HCT116 (cell line): ENCODE results near the gene NPW. TPM values are rescaled to one million over a fixed set of nuclear protein-coding genes. Genes with fewer than 3 reads are reported as not detected.

Experiments
- ATAC-seq: fragments of 200-7000 bp; cut with Tn5 transposase; 2 replicates; pipeline ENCODE4 v1.9.1; 2020; ENCODE audit warnings: mild to moderate bottlenecking, moderate library complexity
- BruUV-seq: library from RNA; stranded (reverse); fragments of 400-500 nt; replicated peaks from 2 replicates; lab custom pipeline; 2021; lab: Mats Ljungman, UMichigan
- CTCF ChIA-PET: fragments of 300-600 bp; sonication (Branson Sonifier 250); formaldehyde crosslinking; loops from one replicate; lab custom pipeline; 2021; ENCODE audit warnings: antibody characterized with exemption; lab: Charles Lee
- POLR2A ChIA-PET: fragments of 300-600, 350-600 bp; sonication (Branson Sonifier 250); formaldehyde crosslinking; loops from one replicate; lab custom pipeline; 2021; ENCODE audit warnings: antibody characterized with exemption; lab: Charles Lee
- RAD21 ChIA-PET, 2 experiments: fragments of 300-600 bp; sonication (Branson Sonifier 250); formaldehyde crosslinking; loops; one replicate each; lab custom pipeline; 2023; ENCODE audit warnings: low total read pairs in 2 of 2; ENCODE audit not compliant: uncharacterized antibody in 2 of 2, unreplicated experiment in 2 of 2, low non-redundant PET in 1 of 2; lab: Charles Lee
- DNase-seq: peaks from one replicate; pipeline ENCODE4 v3.0.0-alpha.2; 2010; ENCODE audit warnings: low read depth, low spot score
- H2AFZ ChIP-seq: fragments of 200-600 bp; shearing (Covaris generic), sonication (generic); 2 replicates; pipeline ENCODE4 v1.6.1; 2017; ENCODE audit warnings: low read depth, mixed run types, mixed read lengths, antibody characterized with exemption, low read length; ENCODE audit not compliant: poor library complexity, severe bottlenecking
- H3K27ac ChIP-seq: 2 replicates; pipeline ENCODE4 v1.5.1; 2012; ENCODE audit warnings: low read depth, low read length
- H3K27me3 ChIP-seq: fragments of 200-600 bp; sonication (generic); 2 replicates; pipeline ENCODE4 v1.6.1; 2016; ENCODE audit warnings: mixed run types, low read length, mixed read lengths; ENCODE audit not compliant: insufficient read depth
- H3K36me3 ChIP-seq, 2 experiments: fragments of 200-500 bp in 1 of 2; fragments of 200-600 bp in 1 of 2; sonication (Bioruptor generic) in 1 of 2; sonication (generic) in 1 of 2; 2 replicates each; pipeline versions ENCODE4 v1.5.1 to v1.6.1; 2014 to 2016; ENCODE audit warnings: low read length in 2 of 2, inconsistent platforms in 1 of 2, mixed read lengths in 1 of 2, mixed run types in 1 of 2; ENCODE audit not compliant: insufficient read depth in 2 of 2, control insufficient read depth in 1 of 2
- H3K4me1 ChIP-seq, 2 experiments: fragments of 200-600 bp in 1 of 2; sonication (generic) in 1 of 2; 2 replicates each; pipeline versions ENCODE4 v1.5.1 to v1.6.1; 2012 to 2017; ENCODE audit warnings: low read length in 2 of 2, inconsistent platforms in 1 of 2, mild to moderate bottlenecking in 1 of 2, mixed read lengths in 1 of 2, mixed run types in 1 of 2, moderate library complexity in 1 of 2; ENCODE audit not compliant: insufficient read depth in 2 of 2, control insufficient read depth in 1 of 2
- H3K4me2 ChIP-seq: fragments of 200-600 bp; sonication (generic); 2 replicates; pipeline ENCODE4 v1.6.1; 2017; ENCODE audit warnings: mixed run types, low read length, mixed read lengths
- H3K4me3 ChIP-seq, 2 experiments: fragments of 200-600 bp in 1 of 2; sonication (generic) in 1 of 2; replicated peaks in 1 of 2; 2 replicates each; pipeline ENCODE4 v1.5.1; 2011 to 2016; ENCODE audit warnings: low read length in 2 of 2, control low read depth in 1 of 2, low read depth in 1 of 2, mild to moderate bottlenecking in 1 of 2, mixed read lengths in 1 of 2, mixed run types in 1 of 2
- H3K79me2 ChIP-seq: fragments of 200-600 bp; sonication (generic); 2 replicates; pipeline ENCODE4 v1.6.1; 2017; ENCODE audit warnings: mild to moderate bottlenecking, mixed run types, low read length, moderate library complexity, mixed read lengths; ENCODE audit not compliant: insufficient read depth
- H3K9ac ChIP-seq: fragments of 200-600 bp; sonication (generic); 2 replicates; pipeline ENCODE4 v1.6.1; 2016; ENCODE audit warnings: low read length, mixed read lengths
- H3K9me2 ChIP-seq: fragments of 200-600 bp; sonication (generic), shearing (Covaris generic); 2 replicates; pipeline ENCODE4 v1.6.1; 2017; ENCODE audit warnings: mixed run types, mild to moderate bottlenecking, moderate library complexity; ENCODE audit not compliant: insufficient read depth
- H3K9me3 ChIP-seq, 2 experiments: fragments of 200-500 bp in 1 of 2; fragments of 200-600 bp in 1 of 2; sonication (Bioruptor generic) in 1 of 2; sonication (generic) in 1 of 2; 2 replicates each; pipeline ENCODE4 v1.6.1; 2014 to 2017; ENCODE audit warnings: low read length in 2 of 2, mixed read lengths in 2 of 2, inconsistent platforms in 1 of 2, low read depth in 1 of 2, mild to moderate bottlenecking in 1 of 2, mixed run types in 1 of 2, moderate library complexity in 1 of 2; ENCODE audit not compliant: control insufficient read depth in 1 of 2, insufficient read depth in 1 of 2
- H4K20me1 ChIP-seq: fragments of 200-600 bp; sonication (generic), shearing (Covaris generic); 2 replicates; pipeline ENCODE4 v1.6.1; 2017; ENCODE audit warnings: mixed run types, mild to moderate bottlenecking, moderate library complexity; ENCODE audit not compliant: insufficient read depth
- ATF3 ChIP-seq: IDR thresholded peaks from 2 replicates; pipeline ENCODE4 v1.6.1; 2012
- EGR1 ChIP-seq: IDR thresholded peaks from 2 replicates; pipeline ENCODE4 v1.6.1; 2012; ENCODE audit warnings: low read depth
- FOSL1 ChIP-seq: IDR thresholded peaks from 2 replicates; pipeline ENCODE4 v1.6.1; 2012; ENCODE audit warnings: low read depth
- JUND ChIP-seq: IDR thresholded peaks from 2 replicates; pipeline ENCODE4 v1.6.1; 2012
- RAD21 ChIP-seq: IDR thresholded peaks from 2 replicates; pipeline ENCODE4 v1.6.1; 2012; ENCODE audit warnings: low read depth, mild to moderate bottlenecking
- REST ChIP-seq: IDR thresholded peaks from 2 replicates; pipeline ENCODE4 v1.6.1; 2012; ENCODE audit warnings: low read depth
- SIN3A ChIP-seq: IDR thresholded peaks from 2 replicates; pipeline ENCODE4 v1.6.1; 2012; ENCODE audit warnings: low read depth
- SP1 ChIP-seq: IDR thresholded peaks from 2 replicates; pipeline ENCODE4 v1.6.1; 2012; ENCODE audit warnings: low read depth
- SRF ChIP-seq: IDR thresholded peaks from 2 replicates; pipeline ENCODE4 v1.6.1; 2012; ENCODE audit warnings: low read depth
- TCF7L2 ChIP-seq: IDR thresholded peaks from 2 replicates; pipeline ENCODE4 v1.7.0; 2011; ENCODE audit warnings: borderline replicate concordance, inconsistent platforms; ENCODE audit not compliant: insufficient read depth, insufficient read length; ENCODE audit errors: extremely low read depth
- YY1 ChIP-seq: IDR thresholded peaks from 2 replicates; pipeline ENCODE4 v1.6.1; 2011; ENCODE audit warnings: low read length, low read depth, moderate library complexity, mild to moderate bottlenecking; ENCODE audit not compliant: insufficient replicate concordance; ENCODE audit errors: extremely low read depth
- ZBTB33 ChIP-seq: IDR thresholded peaks from 2 replicates; pipeline ENCODE4 v1.6.1; 2011; ENCODE audit warnings: mild to moderate bottlenecking, low read length, moderate library complexity; ENCODE audit not compliant: insufficient replicate concordance; ENCODE audit errors: extremely low read depth
- ZFX ChIP-seq: fragments of 450-650 bp; IDR thresholded peaks from 2 replicates; pipeline ENCODE4 v1.6.1; 2017
- ZNF274 ChIP-seq: fragments of 200-500 bp; sonication (Bioruptor generic); IDR thresholded peaks from 2 replicates; pipeline ENCODE4 v1.6.1; 2014; ENCODE audit warnings: mild to moderate bottlenecking, low read depth, low read length, inconsistent platforms
- intact Hi-C: fragments of 100-400 bp; cut with micrococcal nuclease; formaldehyde crosslinking; loops from 2 replicates; pipeline ENCODE4 v1.10.0; 2022
- total RNA-seq: library from RNA; stranded (reverse); gene quantifications from one replicate; pipeline ENCODE4 v1.2.1, GENCODE V29; 2021; ENCODE audit not compliant: unreplicated experiment

The NPW gene
- total RNA-seq, 1 experiment from 2014 or later, result 226 TPM

- Histone ChIP-seq H3K9me3 (no peaks in the 10 kb centered on the region), H4K20me1 (peaks cover 9% of the 10 kb centered on the region; the same call in 1 of the 2 replicates), H2AFZ (no peak overlapping the region), H3K4me3 (peak overlapping the region in 1 of 2 experiments; percentile 79; a peak in 1 of 4 replicates), H3K27me3 (no peaks in the 10 kb centered on the region), H3K4me1 (peaks cover 28 to 62% of the 10 kb centered on the region in 2 experiments), H3K27ac (peak overlapping the region; percentile 92), H3K36me3 (peaks cover 6 to 19% of the 10 kb centered on the region in 2 experiments; a peak in 3 of 4 replicates), H3K79me2 (peaks cover 78% of the 10 kb centered on the region), H3K9ac (peak overlapping the region; percentile 97), H3K9me2 (no peaks in the 10 kb centered on the region), H3K4me2 (peak overlapping the region; percentile 92)
- ChIA-PET RAD21 (no interaction called here), POLR2A (interaction anchor here (0.6 to 1.4 kb wide), 3 partner anchors 9 to 148 kb away, joined by 3 read pairs; partner anchors contain the start of genes NPW and TRAF7), CTCF (interaction anchor here (1.2 kb wide), 1 partner anchor 133 kb away, joined by 5 read pairs; no protein-coding TSS in a partner anchor)
- no TSS peak for BruUV-seq
- no peak for TF ChIP-seq EGR1
- TF ChIP-seq TCF7L2, result no peak
- no peak for TF ChIP-seq ZFX
- TF ChIP-seq REST, result no peak
- TF ChIP-seq YY1, result no peak
- TF ChIP-seq ZNF274, result no peak
- TF ChIP-seq ZBTB33, result no peak
- TF ChIP-seq RAD21, result no peak
- no peak for TF ChIP-seq ATF3
- no peak for TF ChIP-seq SIN3A
- no peak for TF ChIP-seq JUND
- TF ChIP-seq FOSL1, result no peak
- TF ChIP-seq SRF, result no peak
- TF ChIP-seq SP1, result no peak
- intact Hi-C loops, result no loop called here
- ATAC-seq (no peak), DNase-seq (no peak)
Measured at GRCh38 chr16:2007081-2007836, 12.3 kb upstream of the NPW start.
